Measurements from ENCODE around the gene DLG5.

DLG5 gene

GRCh38 chr10:77887631-77888355, 38.8 kb downstream of the DLG5 start:
- DNase-seq = no peak

- no peak for DNase-seq
Observed at GRCh38 chr10:77886795-77887355, 39.7 kb downstream of the DLG5 start.

DNA sequence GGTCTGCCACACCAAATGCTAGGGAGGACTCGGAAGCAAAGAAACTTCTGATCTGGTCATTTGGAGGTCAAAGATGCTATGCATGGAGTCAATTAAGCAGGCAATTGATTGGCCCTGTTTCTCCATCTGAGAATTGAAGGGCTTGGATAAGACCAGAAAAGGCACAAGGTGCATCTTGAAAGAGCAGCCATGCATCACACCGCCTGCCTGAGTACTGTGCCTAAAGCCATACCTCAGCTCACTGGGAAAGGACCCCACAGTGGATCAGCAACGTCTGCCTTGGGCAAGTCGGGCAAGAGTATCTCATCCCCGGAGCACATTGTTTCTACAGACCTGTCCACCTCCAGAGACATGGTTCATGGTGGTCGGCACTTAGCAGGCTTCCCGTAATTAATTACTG, 42.4 kb downstream of the DLG5 start:
- no peak for DNase-seq

DNA sequence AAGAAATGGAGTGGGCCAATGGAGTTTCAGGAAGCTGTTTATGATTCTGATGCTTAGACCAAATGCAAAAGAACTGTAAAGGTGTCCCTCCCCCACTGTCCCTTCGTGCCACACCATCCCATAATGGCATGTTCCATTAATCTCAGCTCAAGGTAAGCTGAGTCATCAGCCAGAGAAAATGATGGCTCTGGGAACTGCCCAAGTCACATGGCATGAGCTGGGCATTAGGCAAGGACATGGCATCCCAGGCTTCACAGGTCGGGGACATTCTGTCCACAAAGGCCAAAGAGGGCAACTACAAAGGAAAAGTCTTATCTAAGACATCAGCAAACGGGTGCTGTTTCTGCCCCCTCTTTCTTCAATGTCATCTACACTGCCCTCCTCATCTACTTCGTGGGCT, 44.9 kb downstream of the DLG5 start:
- no peak for DNase-seq

- DNase-seq = no peak
Observed at GRCh38 chr10:77881222-77881621, 45.3 kb downstream of the DLG5 start.

DNA sequence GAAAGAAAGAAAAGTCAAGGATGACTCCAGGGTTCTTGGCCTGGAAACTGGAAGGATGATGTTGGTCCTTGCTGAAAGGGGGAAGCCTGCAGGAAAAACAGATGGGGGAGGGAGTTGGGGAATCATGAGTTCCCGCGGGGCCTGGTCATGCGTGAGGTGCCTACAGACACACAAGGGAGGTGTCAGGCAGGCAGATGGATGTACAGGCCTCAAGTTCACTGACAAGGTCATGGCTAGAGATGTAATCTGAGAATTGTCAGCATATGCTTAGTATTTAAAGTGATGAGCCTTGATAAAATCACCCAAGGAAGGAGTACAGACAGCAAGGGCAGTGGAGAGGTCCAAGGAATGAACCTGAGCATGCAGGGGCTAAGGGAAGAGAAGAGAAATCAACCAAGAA, 46.8 kb downstream of the DLG5 start:
- DNase-seq = no peak

GRCh38 chr10:77879065-77879464, 47.5 kb downstream of the DLG5 start:
- no peak for DNase-seq

- DNase-seq = peak; percentile 57 to 65
Observed at GRCh38 chr10:77877441-77878344, 48.9 kb downstream of the DLG5 start.

DNA sequence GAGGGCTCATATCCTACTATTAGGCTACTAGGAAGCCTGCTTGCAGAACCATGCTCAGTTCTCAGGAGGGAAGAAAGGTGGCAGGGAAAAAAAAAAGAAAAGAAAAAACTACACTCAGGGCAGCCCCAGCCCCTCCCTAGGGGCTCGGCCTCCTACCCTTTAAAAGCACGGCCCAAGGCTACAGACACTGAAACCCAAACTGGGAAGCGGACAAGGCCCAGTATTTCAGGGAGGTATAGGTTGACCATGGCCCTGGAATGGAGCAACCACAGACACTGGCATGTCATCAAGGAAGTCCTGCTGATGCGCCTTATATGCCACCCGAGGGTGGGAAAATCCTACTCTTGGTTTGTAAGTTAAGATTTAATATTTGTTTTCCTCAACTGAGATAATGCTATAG, 50.8 kb downstream of the DLG5 start:
- DNase-seq = no peak

DNA sequence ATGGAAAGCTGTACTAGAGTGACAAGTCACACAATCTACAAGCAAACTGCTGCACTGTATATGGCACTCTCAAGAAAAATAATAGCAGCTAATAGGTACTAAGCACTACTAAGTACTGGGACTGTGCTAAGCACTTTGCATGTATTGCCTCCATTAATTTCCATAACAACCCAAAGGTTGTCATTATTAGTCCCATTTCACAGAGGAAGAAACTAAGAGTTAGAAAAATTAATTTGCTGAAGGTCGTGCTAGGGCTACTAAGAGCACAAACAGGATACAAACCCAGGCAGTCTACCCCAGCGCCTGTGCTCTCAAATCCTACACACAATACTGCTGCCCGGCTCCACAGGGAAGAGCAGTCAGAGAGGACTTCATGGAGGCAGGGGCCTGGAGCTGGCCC, 51.7 kb downstream of the DLG5 start:
- no peak for DNase-seq

DNA sequence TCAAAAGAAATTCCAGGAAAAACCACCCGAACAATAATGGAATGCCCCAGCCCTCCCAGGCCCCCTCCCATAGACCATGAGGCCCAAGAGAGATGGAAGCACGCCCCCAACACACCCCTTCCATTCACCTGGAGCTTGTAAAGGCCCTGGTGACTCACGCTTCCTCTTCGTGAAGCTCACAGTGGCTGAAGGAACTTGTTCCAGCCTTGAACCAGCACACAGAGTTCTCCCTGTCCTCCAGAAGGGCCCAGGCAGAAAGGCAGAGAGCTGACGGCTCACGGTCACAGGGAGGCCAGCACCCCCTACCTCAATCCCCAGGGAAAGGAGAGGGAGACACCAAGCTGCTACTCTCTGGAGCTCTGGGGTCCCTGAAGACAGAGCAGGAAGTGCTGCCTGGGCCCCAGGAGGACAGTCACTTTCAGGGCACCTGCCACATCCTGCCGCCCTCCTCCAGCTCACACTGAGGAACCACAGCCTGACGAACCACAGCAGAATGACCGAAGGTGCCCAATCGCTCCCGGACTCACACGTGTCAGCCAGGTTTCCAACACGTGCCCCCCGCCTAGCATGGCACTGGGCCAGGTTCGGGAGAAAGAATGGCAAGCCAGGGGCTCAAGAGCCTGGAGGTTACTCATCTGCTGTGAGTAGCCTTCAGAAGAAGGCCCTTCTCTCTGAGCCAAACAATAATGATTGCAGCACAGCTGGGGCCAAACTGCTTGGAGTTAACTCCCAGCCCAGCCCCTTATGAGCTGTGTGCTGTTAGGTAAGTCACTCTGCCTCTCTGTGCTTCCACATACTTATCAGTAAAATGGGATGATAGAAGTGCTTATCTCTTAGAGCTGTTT, 52.8 kb downstream of the DLG5 start:
- peak; percentile 38 to 40 for DNase-seq

- no peak for DNase-seq
Observed at GRCh38 chr10:77872947-77873535, 53.5 kb downstream of the DLG5 start.

DNA sequence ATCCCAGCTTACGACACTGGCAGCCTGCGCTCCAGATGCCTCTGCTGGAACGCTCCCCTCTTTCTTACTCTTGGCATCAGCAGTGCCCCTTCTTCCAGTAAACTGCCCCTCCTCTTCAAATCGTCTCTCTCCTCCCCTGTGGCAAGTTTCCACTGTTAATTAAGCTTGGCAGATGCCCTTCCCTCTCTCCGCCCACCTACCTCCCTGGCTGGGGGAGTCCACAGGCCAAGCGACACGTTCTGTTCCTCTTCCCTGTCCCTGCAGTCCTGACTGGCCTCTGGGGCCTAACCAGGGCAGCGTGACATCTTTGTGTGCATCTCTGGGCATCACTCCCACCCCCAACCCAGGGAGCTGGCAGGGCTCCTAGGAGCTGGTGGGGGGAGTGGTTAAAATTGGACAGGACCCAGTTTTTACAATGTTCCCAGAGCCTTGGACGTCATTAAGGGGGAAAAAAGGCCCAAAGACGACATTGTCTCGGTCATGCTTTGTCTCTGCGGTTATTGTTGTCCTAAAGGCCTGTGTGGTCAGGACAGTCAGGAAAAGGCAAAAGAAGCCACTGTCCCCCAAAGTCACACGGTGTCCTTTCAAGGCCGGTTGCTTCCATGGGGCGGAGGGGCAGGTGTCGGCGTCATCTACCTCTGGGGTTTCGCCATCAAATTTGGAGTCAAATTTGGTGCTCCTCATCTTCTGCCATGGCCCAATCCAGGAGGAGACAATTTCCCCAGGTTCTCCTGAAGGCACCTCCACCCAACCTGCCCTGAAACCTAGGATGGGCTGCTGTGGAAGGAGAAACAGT, 54.2 kb downstream of the DLG5 start:
- no peak for DNase-seq

DNA sequence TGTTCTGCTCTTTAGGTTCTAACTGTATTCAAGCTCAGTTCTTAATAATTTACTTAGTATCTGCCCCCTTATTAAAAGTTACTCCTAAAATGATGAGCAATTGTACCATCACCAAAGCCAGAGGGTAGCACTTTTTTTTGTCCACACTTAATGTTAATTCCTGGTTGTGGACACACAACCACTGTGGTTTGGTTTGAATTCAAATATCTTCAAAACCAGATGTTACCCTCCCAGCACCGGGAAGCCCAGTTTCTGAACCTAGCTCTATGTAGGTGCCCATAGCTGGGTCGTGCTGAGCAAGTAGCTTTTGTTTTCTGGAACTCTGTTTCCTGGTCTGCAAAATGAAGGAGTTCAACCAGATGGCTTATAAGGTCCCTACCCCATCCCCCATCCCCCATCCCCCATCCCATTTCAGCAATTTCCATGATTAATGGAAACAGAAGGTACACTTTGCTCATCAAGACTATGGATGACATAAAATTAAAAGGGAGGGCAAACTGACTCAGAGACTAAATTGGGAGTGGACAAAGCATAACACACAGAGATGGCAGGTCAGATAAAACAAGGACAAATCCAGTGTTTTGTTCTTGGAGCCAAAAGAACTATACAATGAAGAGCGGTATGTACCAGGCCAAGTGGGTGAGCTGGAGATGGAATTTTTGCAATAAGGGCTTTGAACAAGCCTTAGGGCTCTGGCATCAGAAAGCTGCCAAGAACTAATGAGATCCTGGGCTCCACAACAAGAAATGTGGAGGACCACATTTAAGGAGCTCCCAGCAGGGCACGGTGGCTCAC, 56.7 kb downstream of the DLG5 start:
- DNase-seq = no peak

DNA sequence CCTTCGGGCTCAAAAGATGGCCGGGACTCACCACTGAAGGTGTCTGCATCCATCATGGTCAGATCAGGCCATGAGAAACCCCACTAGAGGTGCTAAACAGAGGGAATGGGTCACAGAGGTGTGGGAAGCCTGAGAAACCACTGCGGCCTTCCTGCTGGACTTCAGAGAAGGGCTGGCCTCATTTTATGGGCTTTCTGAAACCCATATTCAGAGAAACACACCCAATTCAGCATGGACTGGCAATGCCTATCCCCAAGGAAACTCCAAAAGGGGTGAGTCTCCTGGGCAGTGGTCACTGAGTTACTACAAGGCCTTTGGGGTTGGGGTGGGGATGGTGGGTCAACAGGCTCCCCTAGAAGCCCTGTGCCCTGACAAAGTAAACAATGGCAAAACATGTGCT, 58.0 kb downstream of the DLG5 start:
- no peak for DNase-seq

DNA sequence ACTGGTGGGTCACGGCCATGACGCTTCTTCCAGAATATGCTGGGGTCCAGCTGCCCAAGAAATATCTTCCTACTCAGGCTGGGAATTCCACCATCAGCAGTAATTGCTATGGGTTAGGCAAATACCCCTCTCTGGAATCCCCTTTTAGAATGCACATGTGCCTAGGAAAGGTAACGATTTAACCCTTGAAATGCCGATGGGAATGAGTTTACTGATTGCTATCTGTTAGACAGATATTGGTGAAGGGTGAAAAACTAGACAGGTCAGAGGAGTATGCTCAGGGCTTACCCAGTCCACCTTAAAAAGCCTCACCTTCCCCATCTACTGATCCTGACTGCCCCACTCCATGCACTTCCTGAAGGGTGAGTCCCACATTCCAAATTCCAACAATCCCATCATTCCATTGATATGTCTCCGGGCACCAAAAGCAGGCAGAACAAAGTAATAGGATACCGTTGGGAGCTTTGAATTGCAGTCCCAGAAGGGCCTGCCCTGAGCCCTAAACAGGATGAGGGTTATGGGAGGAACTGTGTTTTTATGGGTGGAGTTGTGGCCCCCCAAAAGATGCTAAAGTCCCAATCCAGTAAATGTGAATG, 59.3 kb downstream of the DLG5 start:
- DNase-seq = no peak

DNA sequence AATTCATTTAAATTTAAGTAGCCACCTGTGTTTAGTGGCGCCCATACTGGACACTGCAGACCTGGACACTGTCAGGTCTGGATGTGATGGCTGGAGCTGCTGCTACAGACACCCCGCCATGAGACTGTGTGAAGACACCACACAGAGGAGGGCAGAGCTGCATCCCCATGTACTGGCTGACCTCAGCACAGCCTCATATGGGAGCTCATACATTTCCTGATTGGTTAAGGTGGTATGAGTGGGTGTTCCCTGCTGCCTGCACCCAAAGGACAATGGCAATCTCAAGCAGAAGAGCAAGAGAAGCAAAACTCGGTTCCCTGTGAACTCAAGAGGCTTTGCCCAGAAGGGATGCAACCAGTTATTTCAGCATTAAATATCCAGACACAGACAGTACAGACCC, 60.0 kb downstream of the DLG5 start:
- DNase-seq = no peak

DNA sequence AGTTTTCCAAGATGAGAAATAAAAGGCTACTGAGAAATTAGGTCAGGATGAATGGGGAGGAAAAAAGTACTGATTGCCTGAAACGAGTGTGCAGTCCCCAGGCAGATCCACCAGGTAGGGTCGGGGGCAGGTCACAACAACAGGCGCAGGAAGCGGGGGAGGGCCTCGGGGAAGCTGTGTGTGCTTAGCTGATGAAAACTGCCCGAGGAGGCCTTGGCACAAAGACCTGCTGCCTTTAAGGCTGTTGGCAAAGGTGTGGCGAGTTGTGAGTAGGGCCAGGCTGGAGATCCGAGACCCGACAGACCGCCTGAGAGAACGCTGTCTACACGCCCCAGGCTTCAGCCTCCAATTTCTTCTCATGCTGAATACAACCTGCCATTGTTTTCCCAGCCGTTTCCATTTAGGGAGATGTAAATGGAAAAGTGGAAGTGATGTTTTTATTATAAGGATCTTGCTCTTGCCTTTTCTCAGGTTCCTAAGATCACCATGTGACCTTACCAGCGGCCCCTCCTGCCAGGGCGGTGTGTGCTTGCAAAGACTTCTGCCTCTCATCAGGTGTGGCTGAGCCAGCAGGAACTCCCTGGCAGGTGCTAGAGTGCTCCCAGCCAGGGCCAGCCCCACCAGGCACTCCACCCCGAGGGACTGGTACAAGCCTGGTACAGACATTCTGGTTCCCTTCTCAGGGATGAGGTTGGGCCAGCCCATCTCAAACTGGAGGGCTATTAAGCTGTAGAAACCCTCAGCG, 60.8 kb downstream of the DLG5 start:
- DNase-seq = no peak

DNA sequence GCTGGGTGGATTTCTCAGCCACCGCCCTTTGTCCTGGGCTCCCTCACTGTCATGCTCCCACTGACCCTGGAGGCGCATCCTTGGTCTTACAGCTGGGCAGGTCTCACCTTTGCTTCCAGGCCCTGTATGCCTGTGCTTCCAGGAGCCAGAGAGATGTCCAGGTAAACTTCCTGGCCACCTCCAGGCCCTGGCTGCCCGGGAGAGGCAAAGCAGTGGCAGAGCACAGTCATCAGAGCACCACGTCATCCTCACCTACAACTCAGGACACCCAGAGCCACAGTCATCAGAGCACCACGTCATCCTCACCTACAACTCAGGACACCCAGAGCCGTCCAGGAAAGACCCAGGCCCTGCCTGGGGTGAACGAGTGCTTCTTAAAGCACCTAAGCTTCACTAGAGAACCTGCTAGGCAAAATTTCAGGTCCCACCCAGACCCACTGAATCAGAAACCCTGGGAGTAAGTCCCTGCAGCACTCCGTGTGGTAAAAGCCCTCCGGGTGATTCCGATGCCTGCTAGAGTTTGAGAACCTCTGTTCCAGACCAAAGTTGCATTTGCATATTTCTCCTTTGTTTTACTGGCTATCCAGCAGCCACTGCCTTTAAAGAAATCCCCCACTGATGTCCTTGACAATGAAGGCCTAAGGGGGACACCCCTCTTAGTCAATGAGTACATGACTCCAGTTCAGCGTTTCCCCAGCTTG, 62.3 kb downstream of the DLG5 start:
- no peak for DNase-seq
